NK-92 (cell line): Measurements from ENCODE around the gene ARPC1B.
"Not testable (repeated sequence)": the region's sequence is repeated elsewhere in the genome, so short reads cannot be mapped to it uniquely, and the experiment has no call there.

Source experiments
- DNase-seq: peaks from one replicate; lab custom pipeline; 2025; ENCODE audit not compliant: unreplicated experiment; lab: John Stamatoyannopoulos, UW

Gene ARPC1B

DNA sequence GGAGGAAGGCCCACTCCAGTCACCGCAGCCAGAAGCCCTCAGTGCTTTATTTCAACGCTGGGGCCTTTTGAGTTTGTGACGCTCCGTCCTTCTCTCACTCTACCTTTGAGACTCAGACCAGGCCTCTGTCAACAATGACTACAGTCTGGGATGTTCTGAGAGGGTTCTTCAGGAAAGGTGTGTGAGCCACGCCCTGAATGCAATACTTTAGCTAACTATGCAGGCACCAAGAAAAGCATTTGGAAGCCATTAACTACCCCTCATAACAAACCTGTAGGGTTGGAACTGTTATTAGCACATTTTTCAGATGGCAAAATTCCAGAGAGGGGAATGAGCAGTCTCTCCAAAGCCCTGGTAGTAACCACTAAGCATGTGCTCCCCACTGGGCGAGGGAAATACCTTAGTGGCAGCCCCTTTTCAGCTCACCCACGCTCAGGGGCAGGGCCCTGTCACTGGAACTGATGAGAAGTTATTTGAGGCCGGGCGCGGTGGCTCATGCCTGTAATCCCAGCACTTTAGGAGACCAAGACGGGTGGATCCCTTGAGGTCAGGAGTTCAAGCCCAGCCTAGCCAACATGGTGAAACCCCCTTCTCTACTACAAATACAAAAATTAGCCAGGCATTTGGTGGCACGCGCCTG is 5.7 kb upstream of the ARPC1B start:
- DNase-seq = no peak

DNA sequence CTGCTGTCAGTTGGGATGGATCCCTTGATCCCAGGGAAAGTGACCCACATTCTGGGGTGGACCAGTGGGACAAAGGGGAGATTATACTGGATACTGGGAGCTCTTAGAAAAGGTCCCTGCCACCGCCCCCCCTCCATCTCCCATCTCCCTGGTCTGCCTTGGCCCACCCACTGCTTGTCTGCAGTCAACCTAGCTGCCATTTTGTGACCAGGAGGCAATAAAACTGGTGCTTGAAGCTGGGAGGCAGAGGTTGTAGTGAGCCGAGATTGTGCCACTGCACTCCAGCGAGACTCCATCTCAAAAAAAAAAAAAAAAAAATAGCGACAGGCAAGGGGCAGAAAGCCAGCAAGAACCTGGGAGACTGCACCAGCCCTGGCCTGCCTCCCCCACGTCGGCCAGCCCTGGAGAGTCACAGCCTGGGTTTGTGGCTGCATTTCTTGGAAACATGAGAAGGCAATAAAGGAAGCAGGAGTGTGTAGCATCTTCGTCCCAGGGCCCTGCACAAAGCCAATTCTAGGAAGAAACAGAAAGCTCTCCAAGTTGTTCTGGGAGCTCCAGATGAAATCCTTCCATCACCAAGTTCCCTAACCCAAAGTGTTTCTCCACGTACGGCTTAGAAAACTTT is 4.7 kb upstream of the ARPC1B start:
- no peak for DNase-seq

DNA sequence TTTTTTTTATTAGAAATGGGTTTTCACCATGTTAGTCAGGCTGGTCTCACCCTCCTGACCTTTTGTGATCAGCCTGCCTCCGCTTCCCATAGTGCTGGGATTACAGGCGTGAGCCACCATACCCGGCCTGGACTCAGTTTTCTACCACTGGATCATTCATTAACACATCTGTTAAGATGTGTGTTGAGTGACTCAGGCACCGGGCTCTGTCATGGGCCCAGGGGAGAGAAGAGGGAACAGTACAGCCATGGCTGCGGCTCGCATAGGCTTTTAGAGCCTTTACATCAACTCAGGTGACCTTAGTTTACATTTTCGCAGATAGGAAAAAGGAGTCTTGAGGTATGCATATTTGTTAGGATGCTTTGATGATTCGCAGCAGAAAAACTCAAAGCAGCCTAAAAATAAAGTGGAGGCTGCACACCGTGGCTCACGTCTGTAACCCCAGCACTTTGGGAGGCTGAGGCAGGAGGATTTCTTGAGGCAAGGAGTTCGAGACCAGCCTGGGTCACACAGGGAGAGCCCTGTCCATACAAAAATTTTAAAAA is 3.1 kb upstream of the ARPC1B start:
- DNase-seq = no peak

DNA sequence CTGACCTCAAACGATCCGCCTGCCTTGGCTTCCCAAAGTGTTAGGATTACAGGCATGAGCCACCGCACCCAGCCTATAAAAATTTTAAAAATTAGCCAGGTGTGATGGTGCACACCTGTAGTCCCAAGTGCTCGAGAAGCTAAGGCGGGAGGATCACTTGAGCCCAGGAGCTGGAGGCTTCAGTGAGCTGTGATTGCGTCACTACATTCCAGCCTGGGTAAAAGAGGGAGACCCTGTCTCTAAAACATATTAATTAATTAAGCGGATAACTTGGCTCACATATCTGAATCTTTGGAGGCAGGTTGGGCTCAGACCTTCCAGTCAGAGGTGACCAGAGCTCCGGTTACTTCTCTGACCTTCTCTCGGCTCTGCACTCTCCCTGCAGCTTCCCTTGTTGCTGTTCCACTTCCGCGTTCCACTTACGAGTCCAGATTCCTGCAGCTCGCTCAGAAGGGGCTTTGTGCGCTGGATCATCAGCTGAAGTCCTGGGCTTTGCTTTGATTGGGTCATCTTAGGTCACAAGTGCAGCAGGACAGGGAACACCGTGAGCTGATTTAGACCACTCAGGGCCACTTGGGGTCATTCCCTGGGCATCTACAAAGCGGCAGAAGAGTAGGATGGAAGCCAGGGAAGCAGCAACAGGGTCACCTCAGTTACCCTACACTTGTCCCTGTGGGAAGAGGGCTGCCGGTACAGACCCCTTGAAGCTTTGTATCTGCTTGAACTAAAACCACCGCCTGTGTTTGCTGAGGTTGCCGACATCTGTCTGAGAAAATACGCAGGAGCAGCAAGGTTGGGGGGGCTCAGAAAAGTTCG is 2.0 kb upstream of the ARPC1B start:
- DNase-seq = no peak

DNA sequence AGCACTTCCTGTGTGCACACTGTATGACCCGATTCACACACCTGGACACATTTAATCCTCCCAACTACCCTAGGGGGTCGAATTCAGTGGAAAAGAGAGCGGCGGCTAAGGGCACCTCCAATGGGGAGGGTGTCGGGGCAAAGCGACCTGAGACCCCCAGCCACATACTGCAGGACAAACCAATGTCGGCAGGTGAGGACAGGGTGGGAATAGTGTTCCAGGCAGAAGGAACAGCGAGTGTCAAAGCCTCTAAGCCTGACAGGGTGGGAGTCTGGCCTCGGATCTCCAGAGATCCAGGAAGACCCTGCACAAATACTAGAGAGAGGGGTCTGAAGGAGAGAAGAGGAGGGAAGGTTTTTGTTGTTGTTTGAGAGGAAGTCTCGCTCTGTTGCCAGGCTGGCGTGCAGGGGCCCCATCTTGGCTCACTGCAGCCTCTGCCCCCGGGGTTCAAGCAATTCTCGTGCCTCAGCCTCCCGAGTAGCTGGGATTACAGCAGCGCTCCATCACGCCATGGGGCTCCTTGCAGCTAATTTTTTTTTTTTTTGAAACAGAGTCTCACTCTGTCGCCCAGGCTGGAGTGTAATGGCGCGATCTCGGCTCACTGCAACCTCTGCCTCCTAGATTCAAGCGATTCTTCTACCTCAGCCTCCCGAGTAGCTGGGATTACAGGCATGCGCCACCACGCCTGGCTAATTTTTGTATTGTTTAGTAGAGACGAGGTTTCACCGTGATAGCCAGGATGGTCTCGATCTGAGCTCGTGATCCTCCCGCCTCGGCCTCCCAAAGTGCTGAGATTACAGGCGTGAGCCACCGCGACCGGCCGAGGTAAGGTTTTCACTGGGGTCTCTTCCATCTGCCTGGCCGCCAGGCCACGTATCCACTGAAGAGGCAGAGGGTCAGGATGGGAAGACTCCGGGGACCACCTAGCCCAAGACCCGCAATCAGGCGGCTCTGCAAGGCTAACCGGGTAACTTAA is 1.2 kb upstream of the ARPC1B start:
- DNase-seq = no peak

DNA sequence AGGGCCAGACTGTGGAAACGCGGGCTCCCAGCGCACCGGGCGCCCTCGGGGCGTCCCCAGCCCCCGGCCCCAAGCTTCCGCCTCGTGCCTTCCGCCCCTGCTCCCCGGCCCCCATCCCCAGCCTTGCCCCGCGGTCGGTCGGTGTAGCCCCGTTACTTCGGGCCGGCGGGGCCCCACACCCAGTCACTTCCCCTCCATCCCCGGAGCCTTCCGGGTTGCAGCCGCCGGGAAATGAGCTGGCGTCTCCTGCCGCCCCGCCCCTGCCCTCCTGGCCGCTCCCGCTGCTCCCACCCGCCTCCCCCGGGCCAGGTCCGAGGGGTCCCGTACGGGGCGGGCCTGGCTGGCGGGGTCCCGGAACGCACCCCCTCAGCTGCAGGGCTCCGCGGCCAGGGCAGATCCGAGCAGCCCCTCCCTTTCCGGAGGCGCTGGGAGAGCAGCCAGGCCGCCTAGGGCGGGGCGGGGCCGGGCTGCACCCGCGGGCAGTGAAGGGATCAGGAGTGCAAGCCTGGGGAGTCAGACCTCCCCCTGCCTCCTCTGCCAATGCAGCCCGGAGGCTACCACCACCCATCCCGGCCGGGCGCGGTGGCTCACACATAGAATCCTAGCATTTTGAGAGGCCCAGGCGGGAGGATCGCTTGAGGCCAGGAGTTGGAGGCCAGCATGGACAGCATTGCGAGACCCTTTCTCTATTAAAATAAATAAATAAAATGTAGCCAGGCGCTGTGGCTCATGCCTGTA is 709 bp downstream of the ARPC1B start:
- DNase-seq = no peak

DNA sequence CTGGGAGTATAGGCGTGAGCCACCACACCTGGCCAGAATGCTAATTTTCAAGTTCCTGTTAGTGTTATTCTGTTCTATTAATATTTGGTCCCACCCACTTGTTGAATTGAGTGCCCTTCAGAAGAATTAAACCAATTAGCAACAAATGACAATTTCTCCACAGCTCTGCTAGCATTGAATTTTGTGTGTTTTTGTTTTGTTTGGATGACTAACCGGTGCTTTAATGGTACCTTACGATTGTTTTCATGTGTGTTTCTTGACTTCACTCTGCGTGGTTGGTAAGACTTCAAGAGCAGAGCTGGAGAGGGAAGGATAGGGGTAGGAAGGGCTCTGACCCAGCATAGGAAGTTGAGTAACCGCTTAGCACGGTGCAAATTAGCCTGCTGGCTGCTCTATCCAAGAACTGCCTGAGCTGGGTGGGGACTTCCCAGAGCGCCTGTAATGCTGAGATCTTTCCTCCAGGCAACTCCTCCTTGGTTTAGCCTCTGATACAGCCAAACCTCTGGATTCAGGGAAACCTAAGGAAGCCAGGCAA is 4.6 kb downstream of the ARPC1B start:
- no peak for DNase-seq

DNA sequence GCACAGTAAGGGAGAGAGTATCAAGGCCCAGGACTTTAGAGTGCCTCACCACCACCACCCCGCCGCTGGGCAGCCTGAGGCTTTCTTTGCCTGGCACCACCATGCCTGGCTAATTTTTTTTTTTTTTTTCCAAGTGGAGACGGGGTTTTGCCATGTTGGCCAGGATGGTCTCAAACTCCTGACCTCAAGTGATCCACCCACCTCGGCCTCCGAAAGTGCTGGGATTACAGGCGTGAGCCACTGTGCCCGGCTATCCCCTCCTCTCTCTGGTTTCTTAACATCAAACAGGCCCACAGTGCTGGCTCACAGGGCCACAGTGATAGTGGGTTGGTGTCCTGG is 5.1 kb downstream of the ARPC1B start:
- DNase-seq = not testable (repeated sequence)

DNA sequence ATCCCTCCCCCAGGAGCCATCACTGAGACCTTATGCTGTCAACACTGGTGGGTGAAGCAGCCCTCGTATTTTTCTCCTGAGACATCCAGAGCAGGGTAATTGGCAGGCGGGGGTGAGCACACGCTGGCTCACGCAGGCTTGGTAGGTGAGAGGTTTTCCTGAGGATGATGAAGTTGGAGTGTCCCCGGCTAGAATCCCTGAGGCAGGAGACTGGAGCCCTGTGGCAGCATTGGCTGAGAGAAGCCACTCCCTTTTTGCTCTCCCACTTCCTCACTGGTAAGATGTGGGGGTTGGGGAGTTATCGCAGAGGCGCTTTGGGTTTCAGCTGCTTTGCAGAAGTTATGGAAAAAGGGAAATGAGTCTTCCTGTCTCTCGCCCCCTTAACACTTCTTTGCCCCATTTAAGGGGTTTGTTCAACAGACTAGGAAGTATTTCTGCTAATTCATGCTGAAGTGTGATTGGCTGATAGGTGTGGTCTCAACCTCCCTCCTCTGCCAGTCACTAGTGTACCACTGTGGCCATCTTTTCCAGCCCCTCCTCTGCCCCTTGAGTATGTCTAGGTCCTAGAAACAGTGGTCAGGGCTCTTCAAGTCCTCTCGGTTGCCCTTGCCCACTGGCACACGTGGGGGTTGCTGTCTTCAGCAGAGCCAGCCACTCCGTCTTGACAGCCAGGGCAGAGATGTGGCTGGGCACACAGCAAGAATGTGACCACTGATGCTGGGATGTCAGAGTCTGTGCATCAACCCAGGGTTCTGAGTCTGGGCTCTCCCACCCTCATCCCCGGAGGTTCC is 5.7 kb downstream of the ARPC1B start:
- no peak for DNase-seq

DNA sequence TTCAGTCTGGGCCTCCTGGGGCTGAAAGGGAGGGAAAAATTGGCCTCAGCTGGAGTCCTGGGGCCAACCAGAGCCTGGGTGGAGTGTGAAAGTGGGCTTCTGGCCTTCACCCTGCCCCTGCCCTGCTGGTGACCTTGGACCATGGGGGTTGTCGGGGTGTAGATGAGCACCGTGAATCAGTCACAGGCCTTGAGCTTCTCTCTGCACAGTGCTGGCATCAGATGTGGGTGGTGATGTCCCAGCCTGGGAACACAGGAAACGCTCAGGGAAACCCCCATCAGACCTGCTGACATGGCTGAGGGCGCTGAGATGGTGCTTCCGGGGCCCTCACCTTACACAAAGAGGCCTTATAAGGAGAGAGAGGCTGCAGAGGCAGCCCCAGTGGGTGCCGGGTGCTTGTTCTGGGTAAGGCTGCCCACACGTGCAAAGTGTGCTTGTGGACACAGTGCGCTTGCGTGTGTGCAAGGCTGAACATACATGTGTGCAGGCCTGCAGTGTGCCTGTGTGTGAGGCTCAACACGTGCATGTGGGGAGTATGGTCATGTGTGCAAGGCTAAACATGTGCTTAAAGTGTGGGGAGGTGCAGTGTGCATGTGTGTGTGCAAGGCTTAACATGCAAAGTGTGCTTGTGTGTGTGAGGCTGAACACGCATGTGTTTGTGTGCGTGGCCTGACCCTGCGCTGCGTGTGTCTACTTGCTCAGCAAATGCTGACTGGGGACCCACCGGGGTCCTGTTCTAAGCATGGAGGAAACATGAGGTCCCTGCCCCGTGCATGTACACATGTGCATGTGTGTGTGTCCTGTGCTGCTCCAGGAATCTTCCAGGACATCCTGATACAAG is 6.5 kb downstream of the ARPC1B start:
- DNase-seq = peak; percentile 69

DNA sequence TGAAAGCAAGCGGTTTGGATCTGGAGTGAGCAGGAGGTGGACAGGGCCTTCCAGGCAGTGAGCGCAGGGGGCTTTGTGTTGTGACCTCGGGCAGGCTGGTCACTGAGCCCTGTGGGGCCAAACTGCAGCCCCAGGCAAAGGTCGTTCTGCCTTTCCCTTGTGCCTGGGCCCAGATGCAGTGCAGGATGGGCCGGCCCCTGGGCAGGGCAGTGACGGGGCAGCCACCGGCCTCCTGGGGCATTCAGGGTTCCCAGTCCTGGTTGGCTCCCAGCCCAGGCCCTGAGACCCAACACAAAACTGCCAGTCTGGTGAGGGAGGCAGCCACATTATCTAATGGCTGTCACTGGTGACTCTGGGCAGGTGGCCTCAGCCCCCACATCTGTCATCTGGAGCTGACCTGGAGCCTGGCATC is 7.1 kb downstream of the ARPC1B start:
- no peak for DNase-seq

DNA sequence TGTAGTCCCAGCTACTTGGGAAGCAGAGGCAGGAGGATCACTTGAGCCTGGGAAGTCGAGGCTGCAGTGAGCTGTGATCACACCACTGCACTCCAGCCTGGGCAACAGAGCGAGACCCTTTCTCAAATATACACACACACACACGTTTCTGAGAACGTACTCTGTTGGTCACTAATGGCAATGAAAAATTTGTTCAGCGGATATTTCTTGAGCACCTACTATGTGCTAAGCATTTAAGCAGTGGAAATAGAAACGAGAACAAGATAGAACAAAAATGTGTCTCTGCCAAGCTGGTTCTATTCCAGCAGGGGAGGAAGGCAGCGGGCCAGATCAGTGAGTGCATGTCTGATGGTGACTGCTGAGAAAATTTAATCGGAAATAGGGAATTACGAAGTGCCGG is 8.7 kb downstream of the ARPC1B start:
- DNase-seq = no peak

DNA sequence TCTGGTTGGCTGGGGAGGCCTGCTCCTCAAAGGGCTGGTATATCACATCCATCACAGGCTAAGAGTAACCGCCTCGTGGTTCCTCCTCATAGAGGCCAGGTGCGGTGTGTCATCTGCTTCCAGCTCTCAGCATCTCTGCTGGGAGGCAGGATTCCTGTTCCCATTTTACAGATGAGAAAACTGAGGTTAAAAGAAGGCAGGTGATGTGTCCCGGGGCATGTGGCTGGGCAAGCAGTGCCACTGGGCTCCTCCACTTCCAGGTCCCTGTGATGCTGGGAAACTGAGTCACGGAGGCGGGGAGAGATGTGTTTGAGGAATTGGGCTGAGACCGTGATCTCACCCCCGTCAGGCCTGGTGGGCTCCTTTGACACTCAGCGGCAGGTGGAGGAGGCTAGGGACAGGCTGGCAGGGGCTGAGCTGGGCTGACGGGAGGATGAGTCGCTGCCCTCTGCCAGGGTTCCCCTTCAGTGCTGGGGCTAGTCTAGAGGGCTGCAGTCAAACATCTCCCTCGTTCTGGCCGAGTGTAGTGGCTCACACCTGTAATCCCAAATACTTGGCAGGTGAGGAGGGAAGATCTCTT is 9.4 kb downstream of the ARPC1B start:
- no peak for DNase-seq

DNA sequence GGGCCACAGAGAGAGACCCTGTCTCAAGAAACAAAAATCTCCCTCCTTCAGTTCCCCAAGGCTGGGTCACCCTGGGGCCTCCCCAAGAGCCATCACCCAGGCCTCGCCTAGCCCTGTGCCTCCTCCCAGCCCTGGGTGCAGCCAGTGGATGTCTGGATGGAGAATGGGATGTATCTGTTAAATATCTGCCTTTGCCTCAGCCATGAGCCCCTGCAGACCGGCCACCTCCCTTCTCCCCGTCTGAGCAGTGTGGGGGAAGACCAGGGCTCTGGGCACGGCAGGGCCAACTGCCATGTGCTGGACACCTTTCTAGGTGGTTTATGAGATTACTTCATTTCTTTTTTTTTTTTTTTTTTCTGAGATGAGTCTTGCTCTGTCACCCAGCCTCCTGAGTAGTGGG is 10.0 kb downstream of the ARPC1B start:
- no peak for DNase-seq

DNA sequence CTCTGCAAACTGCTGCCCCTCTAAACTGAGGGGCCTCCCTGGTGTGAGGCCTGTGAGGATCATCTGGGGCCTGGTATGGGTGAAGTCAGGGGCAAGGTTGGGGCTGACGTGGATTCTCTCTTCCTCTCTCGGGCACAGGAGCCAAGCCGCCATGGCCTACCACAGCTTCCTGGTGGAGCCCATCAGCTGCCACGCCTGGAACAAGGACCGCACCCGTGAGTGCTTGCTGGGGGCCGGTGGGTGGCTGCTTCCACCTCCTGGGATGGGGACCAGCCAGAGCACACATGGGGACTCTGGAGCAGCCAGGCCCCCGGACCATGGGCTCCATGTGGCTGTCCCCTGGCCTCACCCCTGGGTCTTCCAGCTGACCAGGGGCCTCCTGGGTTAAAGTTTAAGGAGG is 11.0 kb downstream of the ARPC1B start:
- DNase-seq = no peak

DNA sequence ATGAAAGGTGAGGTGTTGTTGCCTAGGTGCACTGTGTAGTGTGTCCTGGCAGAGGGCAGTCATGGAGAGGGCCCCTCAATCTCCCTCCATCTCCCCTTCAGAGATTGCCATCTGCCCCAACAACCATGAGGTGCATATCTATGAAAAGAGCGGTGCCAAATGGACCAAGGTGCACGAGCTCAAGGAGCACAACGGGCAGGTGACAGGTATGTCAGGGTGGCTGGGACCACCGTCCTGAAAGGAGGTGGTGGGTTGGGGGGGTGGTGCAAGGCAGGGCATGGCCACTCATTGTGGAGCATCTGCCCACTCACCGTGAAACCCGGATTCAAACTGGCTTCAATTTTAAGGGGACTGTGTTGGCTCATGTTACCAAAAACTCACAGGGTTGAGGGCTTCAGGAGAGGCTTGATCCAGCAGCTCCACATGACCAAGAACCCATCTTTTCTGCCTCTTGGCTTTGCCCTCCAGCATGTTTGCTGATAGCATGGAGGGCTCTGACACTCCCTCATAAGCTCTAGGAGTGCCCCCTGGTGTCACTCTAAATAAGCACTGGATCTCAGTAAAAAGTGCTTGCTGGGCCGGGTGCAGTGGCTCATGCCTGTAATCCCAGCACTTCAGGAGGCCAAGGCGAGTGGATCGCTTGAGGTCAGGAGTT is 12.2 kb downstream of the ARPC1B start:
- DNase-seq = no peak

DNA sequence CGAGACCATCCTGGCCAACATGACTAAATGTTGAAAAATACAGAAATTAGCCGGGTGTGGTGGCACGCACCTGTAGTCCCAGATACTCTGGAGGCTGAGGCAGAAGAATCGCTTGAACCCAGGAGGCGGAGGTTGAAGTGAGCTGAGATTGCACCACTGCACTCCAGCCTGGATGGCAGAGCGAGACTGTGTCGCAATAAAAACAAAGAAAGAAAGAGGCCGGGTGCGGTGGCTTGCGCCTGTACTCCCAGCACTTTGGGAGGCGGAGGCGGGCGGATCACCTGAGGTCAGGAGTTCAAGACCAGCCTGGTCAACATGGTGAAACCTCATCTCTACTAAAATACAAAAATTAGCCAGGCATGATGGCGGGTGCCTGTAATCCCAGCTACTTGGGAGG is 12.7 kb downstream of the ARPC1B start:
- not testable (repeated sequence) for DNase-seq
